GM19240 (cell line): ENCODE measurements around the gene MEGF11.
"Not testable (repeated sequence)": the region's sequence is repeated elsewhere in the genome, so short reads cannot be mapped to it uniquely, and the experiment has no call there.

ENCODE experiments used
- DNase-seq: peaks from one replicate; pipeline ENCODE4 v3.0.0; 2011; ENCODE audit warnings: low spot score; ENCODE audit not compliant: insufficient read length

Gene MEGF11

DNA sequence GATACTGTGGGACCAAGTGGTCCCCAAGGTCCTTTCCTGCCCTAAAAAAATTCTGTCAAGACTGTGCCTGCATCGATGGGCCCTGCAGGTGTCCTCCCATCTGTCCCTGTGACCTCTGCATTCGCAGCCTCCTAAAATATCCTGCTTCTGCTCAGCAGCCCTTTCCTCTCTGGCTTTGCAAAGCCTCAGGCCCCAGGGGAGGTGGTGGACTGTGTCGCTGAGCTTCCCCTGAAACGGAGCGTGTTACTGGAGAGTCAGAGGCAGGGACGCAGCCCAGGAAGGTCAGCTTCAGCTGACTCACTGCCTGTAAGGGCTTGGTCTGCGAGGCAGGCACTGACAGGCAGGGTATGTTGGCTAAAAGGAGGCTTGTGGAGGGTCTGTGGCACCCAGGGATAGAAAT lies 274.2 kb downstream of the MEGF11 start:
- DNase-seq, result no peak

DNA sequence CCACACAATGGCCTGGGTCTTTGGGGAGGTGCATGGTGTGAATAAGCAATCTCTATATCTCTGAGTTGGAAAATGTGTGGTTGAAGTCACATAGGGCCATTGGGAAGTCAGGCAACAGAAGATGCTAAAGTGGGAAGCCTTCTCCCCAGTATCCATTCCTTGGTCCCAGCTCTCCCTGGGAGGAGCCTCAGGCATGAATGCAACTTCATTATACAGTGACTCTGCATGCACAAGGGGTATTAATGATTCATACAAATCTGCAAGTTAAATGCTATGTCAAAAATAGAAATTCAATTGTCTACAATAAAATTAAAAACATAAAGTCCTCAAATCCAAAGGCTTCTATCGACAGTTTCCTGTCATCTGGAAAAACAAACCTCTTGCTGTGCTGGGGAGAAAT lies 275.4 kb downstream of the MEGF11 start:
- DNase-seq, result no peak

GRCh38 chr15:65976196-65976595 lies 277.4 kb downstream of the MEGF11 start:
- not testable (repeated sequence) for DNase-seq

DNA sequence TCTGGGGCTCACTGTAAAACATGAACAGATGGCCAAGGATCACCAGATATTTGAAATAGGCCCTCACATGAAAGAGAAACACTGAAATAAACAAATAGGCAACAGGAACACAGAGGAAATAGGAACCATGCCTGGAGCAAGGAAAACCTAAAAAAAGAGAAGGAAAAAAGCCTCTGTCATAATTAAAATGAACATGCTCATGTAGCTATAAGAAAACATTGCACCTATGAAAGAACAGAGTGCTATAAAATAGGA lies 281.9 kb downstream of the MEGF11 start:
- DNase-seq, result no peak

DNA sequence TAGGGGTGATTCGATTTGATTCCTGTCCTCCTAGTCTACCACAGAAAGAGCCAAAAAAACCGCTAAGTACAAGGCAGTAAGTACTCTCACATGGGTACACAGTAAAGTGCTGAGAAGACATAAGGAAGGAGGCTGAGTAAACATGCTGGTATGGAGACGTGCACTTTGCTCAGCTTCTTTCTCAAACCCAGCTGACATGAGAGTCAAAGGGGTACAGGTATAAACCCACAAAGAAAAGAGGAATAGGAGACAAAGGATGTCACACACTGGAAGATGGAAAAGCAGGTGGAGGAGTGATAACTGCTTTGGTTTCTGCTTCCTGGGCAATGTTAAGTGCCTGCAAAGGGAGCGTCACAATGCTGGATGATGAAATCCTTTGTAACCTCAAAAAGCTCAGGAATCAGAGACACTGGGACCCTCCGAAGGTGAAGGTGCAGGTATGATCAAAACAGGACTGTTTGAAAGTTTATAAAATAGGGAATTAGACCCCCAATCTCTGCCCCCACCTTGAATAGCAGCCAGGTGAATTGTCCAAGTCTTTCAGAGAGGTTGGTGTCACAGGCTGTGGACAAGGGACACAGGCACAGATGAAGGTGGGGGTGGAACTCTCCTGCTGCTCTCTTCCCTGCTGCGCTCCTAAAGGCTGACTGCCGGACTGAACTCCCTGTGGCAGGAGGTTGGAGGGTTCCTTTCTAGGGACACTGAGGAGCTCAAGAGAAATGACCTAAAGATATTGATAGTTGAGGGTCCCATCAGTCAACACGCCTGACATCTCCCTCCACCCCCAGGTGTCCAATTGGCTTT lies 282.4 kb downstream of the MEGF11 start:
- no peak for DNase-seq

DNA sequence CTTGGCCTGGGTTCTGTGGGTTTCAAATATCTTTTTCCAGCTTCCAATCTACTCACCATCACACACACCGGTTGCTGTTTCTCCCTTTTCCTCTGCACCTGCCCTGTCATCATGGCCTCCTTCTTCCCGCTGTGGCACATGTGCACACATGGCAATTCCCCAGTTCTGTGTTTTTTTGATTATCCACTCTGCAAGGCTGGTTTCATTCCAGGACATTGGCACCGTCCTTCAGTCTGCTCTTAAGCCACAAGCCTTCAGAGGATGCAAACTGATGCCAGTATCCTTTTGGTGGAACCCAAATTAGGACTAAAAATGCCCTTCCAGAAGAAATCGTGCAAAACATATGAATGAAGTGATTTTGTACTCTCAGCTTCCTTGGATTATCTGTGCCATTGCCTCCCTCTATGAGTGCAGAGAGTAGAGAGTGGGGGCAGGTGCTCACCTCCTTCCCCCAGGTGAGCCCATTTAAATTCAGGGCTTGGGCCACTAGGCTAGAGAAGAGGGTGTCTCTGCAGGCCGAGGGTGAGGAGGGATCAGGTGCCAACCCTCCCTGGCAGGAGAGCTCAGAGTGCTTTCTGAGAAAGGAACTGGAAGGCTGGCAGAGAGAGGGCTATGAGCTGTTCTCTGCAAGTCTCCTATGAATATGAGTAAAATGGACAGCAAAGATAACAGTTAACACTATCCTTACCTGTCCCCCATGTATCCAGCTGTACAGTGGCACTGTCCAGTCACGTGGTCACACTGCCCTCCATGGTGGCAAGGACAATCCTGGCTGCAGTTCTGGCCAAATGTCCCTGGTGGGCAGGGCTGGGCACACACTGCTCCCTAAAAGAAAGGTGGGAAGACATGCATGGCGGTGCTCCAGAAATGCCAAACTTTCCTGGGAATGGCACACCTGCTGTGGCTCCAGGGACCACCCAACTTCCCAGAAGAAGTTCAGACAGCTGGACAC lies 283.4 kb downstream of the MEGF11 start:
- no peak for DNase-seq

DNA sequence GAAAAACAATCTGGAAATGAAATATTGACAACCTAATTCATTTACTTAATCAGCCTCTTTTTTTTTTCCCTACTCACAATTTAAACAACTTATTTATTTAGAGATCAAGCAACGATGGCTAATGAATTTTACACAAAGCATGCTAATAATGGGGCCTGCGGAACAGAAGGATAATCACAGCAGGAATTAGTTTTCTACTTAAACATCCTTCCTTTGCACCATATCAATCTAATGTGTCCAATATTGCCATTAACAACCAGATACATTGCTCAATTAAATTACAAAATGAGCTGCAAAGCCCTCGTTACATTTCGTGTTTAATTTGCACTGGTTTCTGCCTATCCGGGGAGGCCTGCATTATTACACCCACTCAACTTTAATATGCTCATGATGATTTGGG lies 285.0 kb downstream of the MEGF11 start:
- no peak for DNase-seq

DNA sequence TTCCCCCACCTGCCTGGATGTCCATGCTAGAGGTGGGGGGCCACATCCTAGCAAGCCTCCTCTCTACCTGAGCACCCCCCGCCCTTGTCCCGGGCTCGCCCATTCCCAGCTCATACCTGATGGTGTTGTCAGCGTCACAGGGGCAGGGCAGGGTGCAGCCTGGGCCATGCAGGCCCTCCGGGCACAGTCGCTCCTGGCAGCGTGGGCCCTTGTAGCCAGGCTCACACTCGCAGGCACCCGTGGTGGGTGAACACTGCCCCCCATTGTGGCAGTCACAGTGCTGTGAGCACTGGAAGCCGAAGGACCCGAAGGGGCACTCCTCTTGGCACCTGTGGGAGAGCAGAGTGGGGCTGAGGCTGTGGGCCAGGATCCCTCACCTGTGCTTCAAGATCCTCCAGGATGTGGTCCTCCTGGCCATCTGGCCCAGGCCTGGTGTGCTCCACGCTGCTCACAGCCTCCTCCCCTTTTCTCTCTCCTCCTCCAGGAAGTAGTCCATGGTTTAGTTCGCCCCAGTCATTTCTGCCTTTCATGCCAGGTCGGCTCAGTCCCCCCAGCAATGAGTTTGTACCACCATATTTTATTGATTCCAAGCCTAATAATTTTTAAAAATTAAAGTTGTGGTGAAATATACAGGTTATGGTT lies 288.6 kb downstream of the MEGF11 start:
- DNase-seq, result no peak

GRCh38 chr15:65963911-65964482 lies 289.6 kb downstream of the MEGF11 start:
- no peak for DNase-seq

DNA sequence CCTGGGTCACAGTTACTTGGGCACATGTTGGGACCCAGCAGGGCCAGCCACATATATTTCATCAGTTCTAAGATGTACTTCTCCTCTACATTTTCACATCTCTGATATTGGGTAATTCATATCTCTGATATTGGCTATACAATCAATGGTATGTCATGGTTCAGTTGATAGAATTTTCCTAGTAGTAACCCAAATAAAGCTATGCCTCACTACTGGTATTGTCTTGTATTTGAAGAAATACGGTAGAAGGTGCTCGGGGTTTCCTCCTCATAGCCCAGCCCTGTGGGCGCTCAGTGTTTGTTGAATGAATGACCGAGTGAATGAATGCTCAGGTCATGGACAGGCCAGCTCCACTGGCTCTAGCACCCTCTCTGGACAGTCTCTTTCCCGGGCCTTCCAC lies 290.2 kb downstream of the MEGF11 start:
- no peak for DNase-seq

- no peak for DNase-seq
These were observed 291.4 kb downstream of the MEGF11 start for GRCh38 chr15:65962187-65962586.

DNA sequence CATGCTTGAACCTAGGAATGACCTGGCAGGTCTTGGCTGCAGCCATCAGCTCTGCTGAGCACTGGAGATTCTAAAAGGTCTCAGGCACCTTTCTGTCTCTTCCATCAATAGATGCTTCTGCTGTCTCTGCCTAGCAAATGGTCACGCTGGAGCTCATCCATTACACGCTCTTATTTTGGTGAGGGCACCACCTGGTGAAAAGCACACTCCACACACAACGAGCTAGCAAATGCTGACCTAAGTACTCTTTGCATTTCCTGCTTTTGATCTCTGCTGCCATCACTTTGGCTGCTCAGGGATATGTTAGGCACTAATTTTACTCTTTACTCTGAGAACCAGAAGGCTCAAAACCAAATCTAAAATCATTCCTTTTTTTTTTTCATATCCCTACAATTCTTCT lies 293.0 kb downstream of the MEGF11 start:
- DNase-seq, result no peak

GRCh38 chr15:65958835-65959234 lies 294.7 kb downstream of the MEGF11 start:
- no peak for DNase-seq

DNA sequence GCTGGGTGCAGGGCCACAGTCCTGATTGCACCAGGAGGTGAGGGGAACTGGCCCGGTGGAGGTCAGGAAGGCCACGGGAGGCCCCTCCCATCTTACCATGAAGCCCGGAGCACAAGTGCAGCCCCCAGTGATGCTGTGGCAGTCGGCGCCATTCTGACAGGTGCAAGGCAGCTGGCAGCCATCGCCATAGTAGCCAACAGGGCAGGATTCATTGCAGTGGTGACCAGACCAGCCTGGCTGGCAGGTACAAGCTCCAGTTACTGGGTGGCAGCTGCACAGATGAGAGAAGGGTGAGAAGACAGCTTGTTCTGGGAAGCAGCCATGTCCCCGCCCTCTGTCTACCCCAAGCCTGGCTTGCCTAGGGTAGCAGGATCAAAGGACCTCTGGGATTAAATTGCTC lies 296.1 kb downstream of the MEGF11 start:
- DNase-seq, result no peak

DNA sequence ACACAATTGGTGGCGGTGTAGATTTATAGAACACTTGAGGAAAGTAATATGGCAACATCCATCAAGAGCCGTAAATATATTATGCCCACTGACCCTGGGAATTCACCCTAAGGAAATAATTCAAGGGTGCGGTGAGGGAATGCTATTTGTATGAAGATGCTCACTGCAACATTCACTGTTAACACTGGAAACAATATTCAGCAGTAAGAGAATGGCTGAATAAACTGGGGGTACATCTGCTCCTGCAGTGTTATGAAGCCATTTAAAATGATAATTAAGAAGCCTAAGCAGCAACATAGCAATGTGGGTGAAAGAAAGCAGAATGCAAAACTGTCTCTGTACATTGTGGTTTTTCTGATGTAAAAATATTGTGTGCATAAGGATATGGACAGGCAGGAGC lies 296.7 kb downstream of the MEGF11 start:
- no peak for DNase-seq

DNA sequence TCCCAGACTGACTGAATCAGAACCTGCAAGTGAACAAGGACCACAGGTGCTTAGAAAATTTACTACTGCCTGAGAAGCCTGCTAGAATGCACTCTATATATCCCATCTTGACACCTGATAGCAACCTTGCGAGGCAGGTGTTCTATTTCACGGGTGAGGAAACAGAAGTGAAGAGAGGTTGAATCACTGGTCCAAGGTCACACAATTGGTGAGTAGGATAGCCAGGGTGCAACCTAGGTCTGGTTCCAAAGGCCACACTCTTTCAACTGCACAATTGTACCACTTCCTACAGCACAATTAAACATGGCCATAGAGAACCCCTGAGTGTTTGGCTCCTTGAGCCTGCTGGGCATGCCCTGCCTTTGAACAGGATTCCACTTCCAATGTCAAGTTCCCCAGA lies 297.2 kb downstream of the MEGF11 start:
- DNase-seq, result no peak

GRCh38 chr15:65954289-65954741 lies 299.2 kb downstream of the MEGF11 start:
- DNase-seq, result no peak

- no peak for DNase-seq
These were observed 299.9 kb downstream of the MEGF11 start for GRCh38 chr15:65953622-65954021.

- DNase-seq, result no peak
These were observed 301.0 kb downstream of the MEGF11 start for GRCh38 chr15:65952391-65953053.

DNA sequence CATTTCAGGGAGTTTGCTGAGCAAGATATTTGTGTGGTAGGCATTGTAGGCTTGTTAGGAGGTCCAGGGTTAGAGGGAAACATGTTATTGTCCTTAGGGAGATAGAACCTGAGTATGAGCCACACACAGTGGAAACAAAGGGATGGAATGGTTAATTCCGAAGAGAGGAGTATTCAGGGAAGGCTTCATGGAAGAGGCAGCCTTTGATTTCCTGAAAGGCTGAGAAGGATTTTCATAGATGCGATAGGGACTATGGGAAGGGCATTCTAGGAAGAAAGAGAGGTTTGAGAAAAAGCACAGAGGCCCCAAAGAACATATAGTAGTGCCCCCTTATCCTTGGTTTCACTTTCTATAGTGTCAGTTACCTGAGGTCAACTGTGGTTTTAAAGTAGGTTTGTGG lies 302.5 kb downstream of the MEGF11 start:
- no peak for DNase-seq

DNA sequence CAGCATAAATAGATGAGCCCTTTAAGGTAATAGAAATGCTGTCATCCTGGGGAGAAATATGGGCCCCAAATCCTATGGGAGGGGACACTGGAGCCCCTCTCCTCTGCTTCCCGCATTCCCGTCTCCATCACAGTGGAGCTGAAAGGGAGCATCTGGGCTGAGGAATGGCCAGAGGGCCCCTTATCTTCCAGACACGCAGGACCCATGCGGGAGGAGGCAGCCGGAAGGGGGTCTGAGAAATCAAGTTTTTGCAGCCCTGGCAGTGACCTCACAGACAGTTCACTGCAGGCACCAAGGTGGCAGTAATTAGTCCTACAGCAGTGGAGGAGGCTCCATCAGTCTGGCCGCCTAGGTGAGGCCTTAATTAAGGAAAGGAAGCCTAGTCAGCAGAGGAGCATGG lies 304.1 kb downstream of the MEGF11 start:
- DNase-seq, result no peak
